RWPE1 (cell line): ENCODE measurements around the gene GPR107.

Source experiments
- CTCF ChIA-PET: fragments of 350-600 bp; sonication (Branson Sonifier 250); formaldehyde crosslinking; extraction: SDS; loops from one replicate; lab custom pipeline; 2021; lab: Yijun Ruan, JAX
- POLR2A ChIA-PET: fragments of 400-600 bp; formaldehyde crosslinking; extraction: SDS; loops from one replicate; lab custom pipeline; 2020; ENCODE audit warnings: antibody characterized with exemption; ENCODE audit not compliant: low non-redundant PET; lab: Yijun Ruan, JAX
- DNase-seq: peaks from one replicate; pipeline ENCODE4 v3.0.0; 2012; ENCODE audit warnings: low spot score
- H3K27ac ChIP-seq: fragments of 450-650 bp; 2 replicates; pipeline ENCODE4 v1.5.1; 2017
- TF ChIP-seq, protein P1 (sequence below): fragments of 450-650 bp; conservative IDR thresholded peaks from 2 replicates; pipeline ENCODE4 v1.5.1; 2017; ENCODE audit warnings: low read depth, mild to moderate bottlenecking

GPR107 gene

DNA sequence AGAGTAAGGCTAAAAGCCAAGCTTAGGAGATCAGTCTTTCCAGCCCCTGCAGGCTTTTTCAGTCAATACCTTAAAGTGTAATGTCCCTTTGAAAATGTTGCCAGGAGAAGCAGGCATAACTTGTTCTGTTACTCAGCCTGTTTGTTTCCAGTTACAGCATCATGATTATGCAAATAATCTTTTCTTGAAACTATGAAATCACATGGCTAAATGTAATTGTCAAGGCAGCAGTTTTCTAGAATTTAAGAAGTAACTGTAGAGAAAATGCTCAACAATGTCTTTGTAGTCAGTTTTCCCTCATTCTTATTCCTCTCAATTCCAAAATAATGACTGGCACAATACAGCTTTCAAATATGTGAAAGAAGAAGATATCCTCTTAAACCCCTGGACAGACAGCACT lies 1.9 kb upstream of the GPR107 start:
- TF ChIP-seq, protein P1, sequence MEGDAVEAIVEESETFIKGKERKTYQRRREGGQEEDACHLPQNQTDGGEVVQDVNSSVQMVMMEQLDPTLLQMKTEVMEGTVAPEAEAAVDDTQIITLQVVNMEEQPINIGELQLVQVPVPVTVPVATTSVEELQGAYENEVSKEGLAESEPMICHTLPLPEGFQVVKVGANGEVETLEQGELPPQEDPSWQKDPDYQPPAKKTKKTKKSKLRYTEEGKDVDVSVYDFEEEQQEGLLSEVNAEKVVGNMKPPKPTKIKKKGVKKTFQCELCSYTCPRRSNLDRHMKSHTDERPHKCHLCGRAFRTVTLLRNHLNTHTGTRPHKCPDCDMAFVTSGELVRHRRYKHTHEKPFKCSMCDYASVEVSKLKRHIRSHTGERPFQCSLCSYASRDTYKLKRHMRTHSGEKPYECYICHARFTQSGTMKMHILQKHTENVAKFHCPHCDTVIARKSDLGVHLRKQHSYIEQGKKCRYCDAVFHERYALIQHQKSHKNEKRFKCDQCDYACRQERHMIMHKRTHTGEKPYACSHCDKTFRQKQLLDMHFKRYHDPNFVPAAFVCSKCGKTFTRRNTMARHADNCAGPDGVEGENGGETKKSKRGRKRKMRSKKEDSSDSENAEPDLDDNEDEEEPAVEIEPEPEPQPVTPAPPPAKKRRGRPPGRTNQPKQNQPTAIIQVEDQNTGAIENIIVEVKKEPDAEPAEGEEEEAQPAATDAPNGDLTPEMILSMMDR = no peak
- POLR2A ChIA-PET = no interaction called here
- no peak overlapping the region for H3K27ac ChIP-seq
- DNase-seq = peak; percentile 51
- CTCF ChIA-PET = interaction anchor here (0.6 to 2.2 kb wide), 4 partner anchors 167 to 663 kb away, joined by 3 to 6 read pairs (median 3); no protein-coding TSS in a partner anchor

DNA sequence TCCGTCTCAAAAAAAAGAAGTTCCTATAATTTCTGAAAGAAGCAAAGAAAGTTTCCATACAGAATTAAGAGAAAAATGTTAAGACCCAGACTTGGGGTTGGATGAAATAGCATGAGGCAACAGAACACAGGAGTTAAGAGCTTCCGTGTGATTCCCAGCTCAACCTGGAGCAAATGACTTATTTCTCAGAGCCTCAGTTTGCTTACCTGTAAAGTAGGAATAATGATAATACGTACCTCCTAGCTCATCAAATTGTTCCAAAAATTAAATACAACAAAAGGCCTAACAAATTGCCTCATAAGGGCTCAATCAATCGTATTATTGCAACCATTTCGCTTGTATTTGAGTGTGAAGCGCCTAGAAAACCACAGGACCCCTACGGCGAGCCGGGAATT lies 600 bp upstream of the GPR107 start:
- DNase-seq = no peak
- POLR2A ChIA-PET = interaction anchor here (0.5 to 1.3 kb wide), 6 partner anchors 10 to 298 kb away, joined by 3 to 4 read pairs (median 3); partner anchors contain the start of gene FNBP1
- CTCF ChIA-PET = interaction anchor here (0.6 to 0.8 kb wide), 4 partner anchors 65 to 191 kb away, joined by 3 to 7 read pairs (median 4); no protein-coding TSS in a partner anchor
- H3K27ac ChIP-seq = peak overlapping the region; percentile 86
- TF ChIP-seq, protein P1 = no peak

DNA sequence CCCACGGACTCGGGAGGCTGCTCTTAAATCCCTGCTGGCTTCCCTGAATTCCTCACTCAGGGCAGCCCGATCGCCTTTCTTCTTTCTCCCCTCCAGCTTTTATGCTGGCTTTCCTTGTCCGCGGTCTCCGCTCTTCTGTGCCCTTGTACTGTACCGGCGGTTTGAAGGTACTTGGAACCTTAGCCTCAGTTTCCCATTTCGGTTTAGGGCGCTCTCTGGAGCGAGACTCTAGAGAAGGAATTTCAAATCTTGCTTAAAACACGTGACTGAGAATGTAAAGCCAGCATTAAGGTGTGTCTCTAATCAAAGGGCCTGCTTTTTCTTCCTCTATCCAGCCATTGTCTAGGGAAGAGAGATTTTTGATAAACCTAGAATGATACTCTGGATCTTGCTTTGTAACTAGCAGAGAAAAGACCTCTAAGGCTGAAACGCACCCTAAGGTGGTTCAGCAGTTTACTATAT lies 650 bp downstream of the GPR107 start:
- peak overlapping the region; percentile 86 for H3K27ac ChIP-seq
- CTCF ChIA-PET = interaction anchor here (0.9 kb wide), 1 partner anchor 163 kb away, joined by 5 read pairs; no protein-coding TSS in a partner anchor
- TF ChIP-seq, protein P1 = no peak
- DNase-seq = peak; percentile 44
- POLR2A ChIA-PET = no interaction called here

DNA sequence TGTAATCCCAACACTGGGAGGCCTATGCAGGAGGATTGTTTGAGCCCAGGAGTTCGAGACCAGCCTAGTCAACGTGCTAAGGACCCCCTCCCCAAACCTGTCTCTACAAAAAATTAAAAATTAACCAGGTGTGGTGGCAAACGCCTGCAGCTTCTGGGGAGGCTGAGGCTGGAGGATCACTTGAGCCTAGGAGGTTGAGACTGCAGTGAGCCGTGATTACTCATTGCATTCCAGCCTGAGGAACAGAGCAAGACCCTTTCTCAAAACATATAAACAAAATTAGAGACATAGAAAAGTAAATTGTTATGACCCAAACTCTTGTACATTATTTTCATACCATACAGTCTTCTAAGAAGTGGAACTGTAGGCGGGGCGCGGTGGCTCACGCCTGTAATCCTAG lies 1.1 kb downstream of the GPR107 start:
- TF ChIP-seq, protein P1 = no peak
- peak overlapping the region; percentile 86 for H3K27ac ChIP-seq
- no peak for DNase-seq
- ChIA-PET CTCF (interaction anchor here (0.9 kb wide), 1 partner anchor 164 kb away, joined by 5 read pairs; no protein-coding TSS in a partner anchor), POLR2A (no interaction called here)

DNA sequence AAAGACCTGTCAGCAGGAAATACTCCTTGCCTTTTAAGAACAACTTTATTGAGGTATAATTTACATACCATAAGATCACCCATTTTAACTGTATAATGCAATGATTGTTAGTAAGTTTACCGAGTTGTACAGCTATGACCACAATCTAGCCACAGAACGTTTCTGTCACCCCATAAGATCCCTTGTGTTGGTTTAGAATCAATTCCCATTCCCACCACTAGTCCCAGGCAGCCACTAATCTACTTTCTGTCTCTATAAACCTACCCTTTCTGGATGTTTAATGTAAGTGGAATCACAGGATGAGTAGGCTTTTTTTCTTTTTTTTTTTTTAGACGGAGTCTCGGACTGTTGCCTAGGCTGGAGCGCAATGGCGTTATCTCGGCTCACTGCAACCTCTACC lies 4.4 kb downstream of the GPR107 start:
- no peak overlapping the region for H3K27ac ChIP-seq
- TF ChIP-seq, protein P1 = no peak; the same call in 1 of the 2 replicates
- ChIA-PET CTCF (interaction anchor here (0.5 to 1.8 kb wide), 10 partner anchors 8 to 771 kb away, joined by 3 to 10 read pairs (median 3); no protein-coding TSS in a partner anchor), POLR2A (no interaction called here)
- DNase-seq = no peak

DNA sequence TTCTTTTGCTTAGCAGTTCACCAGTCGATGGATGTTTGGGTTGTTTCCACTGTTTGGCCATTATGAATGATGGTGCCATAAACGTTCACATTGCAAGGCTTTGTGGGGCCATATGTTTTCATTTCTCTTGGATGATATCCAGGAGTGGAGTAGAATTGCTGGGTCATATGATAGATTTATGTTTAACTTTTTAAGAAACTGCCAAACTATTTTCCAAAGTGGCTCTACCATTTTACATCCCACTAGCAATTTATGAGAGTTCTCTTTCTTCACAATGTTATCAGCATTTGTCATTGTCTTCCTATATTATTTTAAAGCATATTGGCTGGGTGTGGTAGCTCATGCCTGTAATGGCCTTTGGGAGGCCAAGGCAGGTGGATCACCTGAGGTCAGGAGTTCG lies 5.2 kb downstream of the GPR107 start:
- H3K27ac ChIP-seq = no peak overlapping the region
- no peak for DNase-seq
- ChIA-PET CTCF (interaction anchor here (0.6 to 1.8 kb wide), 6 partner anchors 8 to 186 kb away, joined by 3 to 10 read pairs (median 3); no protein-coding TSS in a partner anchor), POLR2A (no interaction called here)
- TF ChIP-seq, protein P1 = no peak
